Stomach (tissue), 4 donors: ENCODE data around the gene SNX20.

ENCODE experiments used
- POLR2A ChIP-seq, 4 donors: fragments of 450-650 bp; IDR thresholded peaks; one replicate each; pipeline ENCODE4 v1.6.1; 2016; ENCODE audit warnings: antibody characterized with exemption in 4 of 4, control low read depth in 2 of 4, mild to moderate bottlenecking in 1 of 4, moderate library complexity in 1 of 4
- POLR2AphosphoS5 ChIP-seq, 3 donors: sonication (generic); formaldehyde crosslinking; IDR thresholded peaks; one replicate each; pipeline ENCODE4 v1.6.1; 2016; ENCODE audit warnings: antibody characterized with exemption in 3 of 3
- TF ChIP-seq, protein P1 (sequence below), 7 experiments: fragments of 450-650 bp in 4 of 7; fragments of 200-600 bp in 3 of 7; sonication (generic) in 3 of 7; IDR thresholded peaks; one replicate each; pipeline ENCODE4 v1.5.1; 2016 to 2019; ENCODE audit warnings: antibody characterized with exemption in 7 of 7, control low read depth in 2 of 7, mild to moderate bottlenecking in 1 of 7

DNA sequence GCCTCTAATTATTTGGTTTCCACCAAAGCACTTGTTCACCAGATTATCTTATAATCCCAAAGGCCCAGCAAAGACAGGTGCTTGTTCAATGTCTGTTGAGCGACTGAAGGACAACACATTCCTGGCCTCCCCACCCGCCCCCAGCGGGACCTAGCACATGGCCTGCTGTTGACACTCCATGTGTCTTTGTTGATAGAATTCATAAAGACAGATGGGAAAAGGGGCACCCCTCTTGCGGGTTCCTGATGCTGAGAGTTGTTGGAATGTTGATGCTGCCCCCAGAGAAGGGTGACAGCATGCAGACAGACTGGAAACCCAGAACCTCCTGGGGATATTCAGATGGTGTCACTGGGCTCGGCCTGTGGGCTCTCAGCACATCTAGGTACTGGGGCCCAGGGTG is 36.9 kb downstream of the SNX20 start:
- TF ChIP-seq, protein P1, sequence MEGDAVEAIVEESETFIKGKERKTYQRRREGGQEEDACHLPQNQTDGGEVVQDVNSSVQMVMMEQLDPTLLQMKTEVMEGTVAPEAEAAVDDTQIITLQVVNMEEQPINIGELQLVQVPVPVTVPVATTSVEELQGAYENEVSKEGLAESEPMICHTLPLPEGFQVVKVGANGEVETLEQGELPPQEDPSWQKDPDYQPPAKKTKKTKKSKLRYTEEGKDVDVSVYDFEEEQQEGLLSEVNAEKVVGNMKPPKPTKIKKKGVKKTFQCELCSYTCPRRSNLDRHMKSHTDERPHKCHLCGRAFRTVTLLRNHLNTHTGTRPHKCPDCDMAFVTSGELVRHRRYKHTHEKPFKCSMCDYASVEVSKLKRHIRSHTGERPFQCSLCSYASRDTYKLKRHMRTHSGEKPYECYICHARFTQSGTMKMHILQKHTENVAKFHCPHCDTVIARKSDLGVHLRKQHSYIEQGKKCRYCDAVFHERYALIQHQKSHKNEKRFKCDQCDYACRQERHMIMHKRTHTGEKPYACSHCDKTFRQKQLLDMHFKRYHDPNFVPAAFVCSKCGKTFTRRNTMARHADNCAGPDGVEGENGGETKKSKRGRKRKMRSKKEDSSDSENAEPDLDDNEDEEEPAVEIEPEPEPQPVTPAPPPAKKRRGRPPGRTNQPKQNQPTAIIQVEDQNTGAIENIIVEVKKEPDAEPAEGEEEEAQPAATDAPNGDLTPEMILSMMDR (IDR thresholded peaks at IDR 0.05): no peak
- TF ChIP-seq POLR2A (IDR thresholded peaks at IDR 0.05) (no peak), POLR2AphosphoS5 (IDR thresholded peaks at IDR 0.05) (no peak)
